Activated CD8-positive, alpha-beta memory T cell treated with anti-CD3 and anti-CD28 coated beads for 1 hour (primary cell): ENCODE results near the gene ZC2HC1C.

Source experiments
- DNase-seq, 2 donors: peaks; one replicate each; pipeline ENCODE4 v3.0.0-alpha.2; 2020; ENCODE audit warnings: low read depth in 1 of 2; ENCODE audit errors: extremely low read depth in 1 of 2

The ZC2HC1C gene

GRCh38 chr14:75128596-75128990 lies 59.2 kb downstream of the ZC2HC1C start:
- DNase-seq: no peak
